ENCODE data around the gene WASF2. TPM values are rescaled to one million over a fixed set of nuclear protein-coding genes. Genes with fewer than 3 reads are reported as not detected.

WASF2 gene
- total and polyA plus RNA-seq, 2 of the 8 experiments (the other 6 are each of a cell fraction or from before 2014, with no cell fraction given) = 32.1 to 86.6 TPM

DNA sequence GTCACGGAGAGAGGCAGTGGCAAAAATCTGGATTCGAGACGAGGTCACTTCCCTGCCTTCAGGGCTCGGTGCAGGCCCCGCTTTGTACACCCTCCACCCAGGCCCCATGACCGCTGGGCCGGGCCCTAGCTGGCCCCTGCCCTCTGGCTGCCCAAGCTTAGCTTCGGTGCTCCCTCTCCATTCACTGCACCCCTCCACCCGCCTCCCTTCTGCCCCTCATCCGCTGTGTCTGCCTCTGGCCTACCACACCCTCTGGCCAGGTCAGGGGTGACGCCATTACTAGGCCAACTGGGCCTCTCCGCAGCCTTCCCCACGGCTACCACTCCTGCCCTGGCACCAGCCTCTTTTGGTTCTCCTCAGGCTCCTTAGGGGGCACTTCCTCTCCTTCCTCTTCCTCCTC, 106.3 kb downstream of the WASF2 start (continued):
- TF ChIP-seq, protein P1, sequence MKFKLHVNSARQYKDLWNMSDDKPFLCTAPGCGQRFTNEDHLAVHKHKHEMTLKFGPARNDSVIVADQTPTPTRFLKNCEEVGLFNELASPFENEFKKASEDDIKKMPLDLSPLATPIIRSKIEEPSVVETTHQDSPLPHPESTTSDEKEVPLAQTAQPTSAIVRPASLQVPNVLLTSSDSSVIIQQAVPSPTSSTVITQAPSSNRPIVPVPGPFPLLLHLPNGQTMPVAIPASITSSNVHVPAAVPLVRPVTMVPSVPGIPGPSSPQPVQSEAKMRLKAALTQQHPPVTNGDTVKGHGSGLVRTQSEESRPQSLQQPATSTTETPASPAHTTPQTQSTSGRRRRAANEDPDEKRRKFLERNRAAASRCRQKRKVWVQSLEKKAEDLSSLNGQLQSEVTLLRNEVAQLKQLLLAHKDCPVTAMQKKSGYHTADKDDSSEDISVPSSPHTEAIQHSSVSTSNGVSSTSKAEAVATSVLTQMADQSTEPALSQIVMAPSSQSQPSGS (IDR thresholded peaks at IDR 0.05; ENCODE audit: low read length) = no peak
- TF ChIP-seq JUND (IDR thresholded peaks at IDR 0.05; ENCODE audit: low read length) (no peak), CHD2 (IDR thresholded peaks at IDR 0.05; ENCODE audit: low read length) (no peak), CBX8 (IDR thresholded peaks at IDR 0.05; ENCODE audit: borderline replicate concordance, low read depth, low read length) (no peak), ZNF274 (IDR thresholded peaks at IDR 0.05; ENCODE audit: borderline replicate concordance, extremely low read depth, low read length) (no peak), E2F6 (IDR thresholded peaks at IDR 0.05) (no peak), SIN3A (conservative IDR thresholded peaks at IDR 0.05 in 1 of 2, IDR thresholded peaks at IDR 0.05 in 1 of 2; ENCODE audit: low read depth in 1 of 2, low read length in 2 of 2) (no peak), POLR2A (IDR thresholded peaks at IDR 0.05; ENCODE audit: control extremely low read depth in 1 of 2, low read depth in 2 of 2, low read length in 2 of 2) (no peak)
- TF ChIP-seq, protein P2, sequence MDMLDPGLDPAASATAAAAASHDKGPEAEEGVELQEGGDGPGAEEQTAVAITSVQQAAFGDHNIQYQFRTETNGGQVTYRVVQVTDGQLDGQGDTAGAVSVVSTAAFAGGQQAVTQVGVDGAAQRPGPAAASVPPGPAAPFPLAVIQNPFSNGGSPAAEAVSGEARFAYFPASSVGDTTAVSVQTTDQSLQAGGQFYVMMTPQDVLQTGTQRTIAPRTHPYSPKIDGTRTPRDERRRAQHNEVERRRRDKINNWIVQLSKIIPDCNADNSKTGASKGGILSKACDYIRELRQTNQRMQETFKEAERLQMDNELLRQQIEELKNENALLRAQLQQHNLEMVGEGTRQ (IDR thresholded peaks at IDR 0.05; ENCODE audit: low read length) = no peak

Data from H1 (cell line).